Upper lobe of right lung (tissue), 1 donor: ENCODE results near the gene PARD3. TPM values are rescaled to one million over a fixed set of nuclear protein-coding genes. Genes with fewer than 3 reads are reported as not detected.

Source experiments
- ATAC-seq: fragments of 200-7000 bp; cut with Tn5 transposase; one replicate; pipeline ENCODE4 v1.9.1; 2020; ENCODE audit warnings: mild to moderate bottlenecking, moderate library complexity
- DNase-seq: peaks from one replicate; pipeline ENCODE4 v3.0.0-alpha.2; 2020
- H3K27ac ChIP-seq: fragments of 200-600 bp; one replicate; pipeline ENCODE4 v1.8.0; 2022
- H3K27me3 ChIP-seq: fragments of 200-600 bp; one replicate; pipeline ENCODE4 v1.8.0; 2022; ENCODE audit warnings: mild to moderate bottlenecking
- H3K36me3 ChIP-seq: fragments of 200-600 bp; one replicate; pipeline ENCODE4 v1.8.0; 2022
- H3K4me1 ChIP-seq: fragments of 200-600 bp; one replicate; pipeline ENCODE4 v1.8.0; 2022
- H3K4me3 ChIP-seq: fragments of 200-600 bp; one replicate; pipeline ENCODE4 v1.8.0; 2022; ENCODE audit warnings: mild to moderate bottlenecking
- H3K9me3 ChIP-seq: fragments of 200-600 bp; one replicate; pipeline ENCODE4 v1.8.0; 2022
- CTCF ChIP-seq: fragments of 200-600 bp; IDR thresholded peaks from one replicate; pipeline ENCODE4 v1.8.0; 2022; ENCODE audit warnings: antibody characterized with exemption
- intact Hi-C: fragments of 100-400 bp; cut with DNase I; formaldehyde crosslinking; loops from one replicate; pipeline ENCODE4 v1.11.0; 2022
- total RNA-seq: library from RNA; stranded (reverse); fragmentation: NEBNext Ultra II Directional; extraction: Animal tissue kit (Norgen Biotek cat#: 25700); gene quantifications from one replicate; pipeline ENCODE4 v1.2.1, GENCODE V29; 2021
- donor health status: DM: no; HTN: yes; CAD: no; lungs with severe emphysema.

The PARD3 gene
- total RNA-seq, 1 donor from 2014 or later, result 38.5 TPM

GRCh38 chr10:34762603-34763299 is 52.3 kb downstream of the PARD3 start:
- intact Hi-C loops, result no loop called here
- TF ChIP-seq CTCF, result no peak
- Histone ChIP-seq H3K4me3 (no peak overlapping the region), H3K36me3 (no peaks in the 10 kb centered on the region), H3K9me3 (no peaks in the 10 kb centered on the region), H3K4me1 (peaks cover 16% of the 10 kb centered on the region), H3K27me3 (no peaks in the 10 kb centered on the region), H3K27ac (no peak overlapping the region)
- ATAC-seq (no peak), DNase-seq (no peak)

GRCh38 chr10:34762156-34762555 is 52.9 kb downstream of the PARD3 start:
- H3K9me3 ChIP-seq, result no peaks in the 10 kb centered on the region
- TF ChIP-seq CTCF, result no peak
- peaks cover 16% of the 10 kb centered on the region for H3K4me1 ChIP-seq
- no peak for DNase-seq
- H3K36me3 ChIP-seq, result no peaks in the 10 kb centered on the region
- no peak for ATAC-seq
- intact Hi-C loops, result no loop called here
- no peak overlapping the region for H3K27ac ChIP-seq
- no peak overlapping the region for H3K4me3 ChIP-seq
- no peaks in the 10 kb centered on the region for H3K27me3 ChIP-seq

GRCh38 chr10:34761453-34761852 is 53.6 kb downstream of the PARD3 start:
- Histone ChIP-seq H3K27me3 (no peaks in the 10 kb centered on the region), H3K4me3 (no peak overlapping the region)
- ATAC-seq, result no peak

GRCh38 chr10:34760606-34761005 is 54.5 kb downstream of the PARD3 start:
- Histone ChIP-seq H3K27ac (no peak overlapping the region), H3K4me3 (no peak overlapping the region), H3K9me3 (no peaks in the 10 kb centered on the region), H3K4me1 (peaks cover 10% of the 10 kb centered on the region), H3K27me3 (no peaks in the 10 kb centered on the region), H3K36me3 (no peaks in the 10 kb centered on the region)
- DNase-seq (no peak), ATAC-seq (no peak)
- intact Hi-C loops, result no loop called here
- TF ChIP-seq CTCF, result no peak

More at GRCh38 chr10:34761453-34761852, 53.6 kb downstream of the PARD3 start:
- Histone ChIP-seq H3K27ac (no peak overlapping the region), H3K9me3 (no peaks in the 10 kb centered on the region), H3K4me1 (peaks cover 16% of the 10 kb centered on the region), H3K36me3 (no peaks in the 10 kb centered on the region)
- no peak for DNase-seq
- intact Hi-C loops, result no loop called here
- no peak for TF ChIP-seq CTCF

- DNase-seq, result no peak
- H3K4me1 ChIP-seq, result peaks cover 7% of the 10 kb centered on the region
- no peaks in the 10 kb centered on the region for H3K27me3 ChIP-seq
- intact Hi-C loops, result no loop called here
- H3K27ac ChIP-seq, result no peak overlapping the region
- no peaks in the 10 kb centered on the region for H3K36me3 ChIP-seq
- no peak for ATAC-seq
- no peak overlapping the region for H3K4me3 ChIP-seq
- H3K9me3 ChIP-seq, result no peaks in the 10 kb centered on the region
- TF ChIP-seq CTCF, result no peak
These were observed 55.3 kb downstream of the PARD3 start for GRCh38 chr10:34759837-34760215.
